NK-92 (cell line): ENCODE data around the gene OR6C76.
"Not testable (repeated sequence)": the region's sequence is repeated elsewhere in the genome, so short reads cannot be mapped to it uniquely, and the experiment has no call there.

Experiments
- DNase-seq: peaks from one replicate; lab custom pipeline; 2025; ENCODE audit not compliant: unreplicated experiment; lab: John Stamatoyannopoulos, UW

The OR6C76 gene

DNA sequence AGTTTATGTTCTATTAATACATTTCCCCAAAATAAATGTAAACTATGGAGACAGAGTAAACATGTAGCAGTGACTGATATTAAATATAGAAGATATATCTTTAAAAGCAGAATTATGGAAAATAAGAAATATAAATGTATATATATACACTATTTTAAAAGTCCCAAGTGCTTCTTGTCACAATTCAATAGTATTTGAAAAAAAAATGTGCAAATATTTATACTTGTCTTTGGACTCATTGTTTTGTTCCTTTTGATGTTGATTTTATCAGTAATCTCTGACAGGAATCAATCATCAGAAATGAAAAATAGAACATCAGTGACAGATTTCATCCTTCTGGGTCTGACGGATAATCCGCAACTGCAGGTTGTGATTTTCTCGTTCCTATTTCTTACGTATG is at the start of gene OR6C76:
TSS of gene OR6C76 (plus strand) at position 301 of the 400 bp plus-strand sequence. CDS start at position 301, 0 bp downstream.
- DNase-seq = no peak

DNA sequence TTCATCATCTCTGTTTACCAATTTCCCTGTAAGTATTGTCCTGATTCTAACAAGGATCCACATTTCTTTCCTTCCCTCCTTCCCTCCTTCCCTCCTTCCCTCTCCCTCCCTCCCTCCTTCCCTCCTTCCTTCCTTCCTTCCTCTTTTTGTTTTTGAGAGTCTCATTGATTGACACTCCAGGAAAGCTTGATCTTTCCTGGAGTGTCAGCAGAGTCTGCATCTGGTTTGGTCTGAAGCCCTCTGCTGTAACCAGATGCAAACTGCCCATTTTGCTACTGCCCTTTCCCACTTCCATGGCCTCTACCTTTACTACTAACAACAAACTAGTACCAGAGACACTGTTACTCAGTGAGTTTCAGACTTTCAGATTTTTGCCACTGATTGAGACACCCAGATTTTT is 40.2 kb upstream of the OR6C76 start:
- DNase-seq = no peak

DNA sequence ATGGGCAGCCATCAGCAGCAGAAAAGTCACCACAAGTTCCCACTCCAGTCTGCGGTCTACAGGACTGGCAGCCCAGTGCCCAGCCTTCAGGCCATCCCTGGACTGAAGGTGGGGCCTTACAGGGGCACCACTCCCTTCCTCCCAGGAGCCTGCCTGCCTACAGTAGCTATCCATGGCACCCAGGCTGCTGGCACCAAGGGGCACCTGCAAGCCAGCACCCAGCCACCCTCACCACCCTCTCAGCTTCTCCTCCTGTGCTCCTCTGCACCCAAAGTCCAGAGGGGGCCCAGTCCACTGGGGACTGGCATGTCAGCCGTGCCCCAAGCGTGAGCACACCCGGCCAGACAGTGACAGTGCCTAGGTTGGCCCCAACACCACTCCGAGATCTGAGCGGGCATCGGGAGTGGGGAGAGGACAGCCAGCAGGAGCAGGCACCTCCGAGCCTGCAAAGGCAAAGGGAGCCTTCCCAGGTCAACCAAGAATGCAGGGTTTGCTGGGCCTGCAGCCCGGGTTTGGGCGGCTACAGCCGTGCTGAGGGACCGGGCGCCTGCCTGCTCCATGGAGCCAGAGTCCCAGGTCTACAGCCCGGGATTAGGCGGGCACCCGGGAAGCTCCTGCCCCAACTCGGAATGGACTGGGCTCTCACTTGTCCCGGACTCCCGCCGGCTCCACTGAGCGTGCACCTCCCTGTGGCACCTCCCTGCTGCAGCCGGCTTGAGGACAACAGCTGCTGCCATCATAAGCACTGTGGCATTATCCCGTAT is 33.8 kb upstream of the OR6C76 start:
- no peak for DNase-seq

DNA sequence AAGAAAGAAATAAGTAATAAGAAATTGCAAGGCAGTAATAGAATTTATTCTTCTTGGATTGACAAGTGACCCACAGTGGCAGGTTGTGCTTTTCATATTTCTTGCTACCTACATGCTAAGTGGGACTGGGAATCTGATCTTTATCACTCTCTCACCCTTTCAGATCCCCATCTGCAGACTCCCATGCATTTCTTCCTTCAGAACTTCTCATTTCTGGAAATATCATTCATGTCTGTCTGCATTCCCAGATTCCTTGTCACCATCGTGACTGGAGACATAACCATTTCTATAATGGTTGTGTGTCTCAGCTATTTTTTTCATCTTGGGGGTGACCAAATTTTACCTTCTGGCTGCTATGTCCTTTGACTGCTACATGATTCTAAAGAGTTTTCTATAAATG is 29.7 kb upstream of the OR6C76 start:
- no peak for DNase-seq

DNA sequence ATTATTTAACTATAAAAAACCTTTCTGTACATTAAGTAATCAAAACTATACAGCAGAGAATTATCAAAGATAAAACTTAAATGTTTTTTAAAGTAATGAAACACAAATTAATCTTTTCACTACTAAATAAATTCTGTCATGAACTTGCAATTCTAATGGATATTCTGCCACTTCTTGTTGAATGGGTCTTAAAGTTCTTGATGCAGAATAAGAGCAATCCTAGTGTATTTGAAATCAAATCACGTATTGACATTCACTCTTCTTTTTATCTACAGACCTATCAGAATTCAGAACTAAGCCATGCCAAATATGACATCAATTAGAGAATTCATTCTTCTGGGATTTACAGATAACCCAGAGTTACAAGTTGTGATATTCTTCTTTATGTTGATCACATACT is 25.8 kb upstream of the OR6C76 start, which contains the start of gene OR6C65:
TSS of gene OR6C65 (plus strand) at position 301 of the 400 bp plus-strand sequence. CDS start at position 301, 0 bp downstream.
- DNase-seq = no peak

DNA sequence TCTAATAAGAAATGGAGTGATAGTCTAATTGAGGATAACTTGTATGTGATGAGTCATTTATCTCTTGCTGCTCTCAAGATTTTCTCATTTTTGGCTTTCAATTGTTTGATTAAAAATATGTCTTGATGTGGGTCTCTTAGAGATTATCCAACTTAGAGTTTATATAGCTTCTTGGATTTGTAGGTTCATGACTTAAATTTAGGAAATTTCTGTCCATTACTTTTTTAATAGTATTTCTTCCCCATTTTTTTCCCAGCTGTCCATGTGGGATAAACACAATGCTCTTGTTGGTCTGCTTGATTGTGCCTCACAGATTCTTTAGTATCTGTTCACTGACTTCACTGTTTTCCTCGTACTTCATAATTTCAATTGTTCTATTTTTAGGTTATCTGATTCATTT is 18.2 kb upstream of the OR6C76 start:
- DNase-seq = no peak

DNA sequence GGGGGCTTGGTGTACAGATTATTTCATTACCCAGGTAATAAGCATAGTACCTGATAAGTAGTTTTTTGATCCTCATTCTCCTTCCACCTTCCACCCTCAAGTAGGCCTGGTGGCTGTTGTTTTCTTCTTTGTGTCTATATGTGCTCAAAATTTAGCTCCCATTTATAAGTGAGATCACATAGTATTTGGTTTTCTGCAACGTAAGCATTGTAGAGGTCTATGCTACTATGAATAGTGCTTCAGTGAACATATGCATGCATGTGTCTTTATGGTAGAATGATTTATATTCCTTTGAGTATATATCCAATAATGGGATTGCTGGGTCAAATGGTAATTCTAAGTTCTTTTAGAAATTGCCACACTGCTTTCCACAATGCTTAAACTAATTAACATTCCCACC is 16.9 kb upstream of the OR6C76 start:
- not testable (repeated sequence) for DNase-seq

DNA sequence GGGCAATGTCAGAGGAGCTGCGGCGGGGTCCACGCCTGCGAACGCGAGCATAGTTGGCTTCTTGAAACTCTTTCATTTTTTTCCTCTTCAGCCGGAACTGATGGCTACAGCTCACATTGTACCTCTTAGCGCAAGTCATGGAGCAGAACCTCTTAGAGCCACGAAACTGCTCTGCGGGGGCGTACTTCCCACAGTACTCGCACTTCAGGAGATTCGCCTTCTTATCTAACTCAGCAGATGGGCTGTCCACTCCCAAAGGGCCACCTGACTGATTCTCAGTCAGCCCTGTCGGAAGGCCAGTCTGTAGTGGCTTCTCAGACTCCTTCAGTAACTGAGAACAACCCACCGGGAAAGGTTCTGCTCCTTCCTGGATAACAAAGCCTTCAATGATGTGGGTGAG is 13.9 kb upstream of the OR6C76 start:
- not testable (repeated sequence) for DNase-seq

DNA sequence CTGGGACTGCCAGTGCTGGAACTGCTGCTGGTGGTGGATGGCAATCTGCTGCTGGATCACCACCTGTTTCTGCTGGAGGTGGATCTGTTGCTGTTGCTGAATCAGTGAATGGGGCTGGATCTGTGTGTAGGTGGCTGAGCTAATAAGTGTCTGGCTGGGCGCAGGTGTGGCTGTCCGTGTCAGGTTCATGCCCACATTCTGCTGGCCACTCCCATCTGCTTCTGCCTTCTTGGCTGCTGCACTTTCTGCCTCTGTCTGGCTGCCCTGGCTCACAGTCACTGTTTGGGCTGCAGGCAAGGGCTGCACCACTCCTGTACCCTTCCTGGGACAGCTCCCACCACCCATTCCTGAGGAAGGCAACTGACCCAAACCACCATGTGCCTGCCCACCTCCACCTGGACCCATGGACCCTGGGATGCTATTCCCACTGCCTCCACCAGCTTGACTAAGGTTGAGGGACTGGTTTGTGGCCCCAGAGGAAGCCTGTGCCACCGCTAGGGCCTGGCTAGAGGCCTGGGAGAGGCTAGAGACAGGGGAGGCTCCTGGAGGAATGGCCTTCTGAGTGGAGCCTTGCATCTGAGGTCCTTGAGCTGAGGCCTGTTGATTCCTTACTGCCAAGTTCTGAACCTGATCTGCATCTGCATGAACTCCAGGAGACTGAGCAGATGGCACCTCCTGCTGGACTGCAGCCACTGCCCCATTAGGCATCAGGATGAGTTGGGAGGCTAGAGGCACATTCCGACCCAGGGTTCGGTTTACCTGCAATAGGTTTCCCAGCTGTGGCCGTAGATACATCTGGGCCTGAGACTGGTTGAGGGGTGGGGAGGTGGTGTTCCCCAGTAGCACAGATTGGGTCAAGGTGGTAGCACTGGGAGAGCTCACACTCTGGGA is 12.3 kb upstream of the OR6C76 start:
- DNase-seq = not testable (repeated sequence)

DNA sequence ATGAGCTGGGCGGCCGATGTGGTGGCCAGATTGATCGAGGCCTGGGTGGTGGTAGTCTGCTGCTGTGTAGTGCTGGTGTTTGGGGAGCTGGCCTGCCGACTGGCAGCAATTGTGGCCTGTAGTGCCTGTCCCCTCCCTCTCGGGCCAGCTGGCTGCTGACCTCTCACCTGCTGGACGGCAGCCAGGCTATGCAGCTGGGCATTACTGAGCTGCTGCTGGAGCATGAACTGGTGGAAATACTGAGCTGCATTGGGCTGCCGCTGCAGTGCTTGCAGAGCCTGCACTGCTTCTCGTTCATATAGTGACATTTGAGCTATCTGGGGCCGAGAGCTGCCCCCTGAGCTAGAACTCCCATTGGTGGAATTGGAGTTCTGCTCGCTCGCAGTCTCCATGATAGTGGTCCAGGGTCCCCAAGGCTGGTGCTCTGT is 11.6 kb upstream of the OR6C76 start:
- DNase-seq = not testable (repeated sequence)

DNA sequence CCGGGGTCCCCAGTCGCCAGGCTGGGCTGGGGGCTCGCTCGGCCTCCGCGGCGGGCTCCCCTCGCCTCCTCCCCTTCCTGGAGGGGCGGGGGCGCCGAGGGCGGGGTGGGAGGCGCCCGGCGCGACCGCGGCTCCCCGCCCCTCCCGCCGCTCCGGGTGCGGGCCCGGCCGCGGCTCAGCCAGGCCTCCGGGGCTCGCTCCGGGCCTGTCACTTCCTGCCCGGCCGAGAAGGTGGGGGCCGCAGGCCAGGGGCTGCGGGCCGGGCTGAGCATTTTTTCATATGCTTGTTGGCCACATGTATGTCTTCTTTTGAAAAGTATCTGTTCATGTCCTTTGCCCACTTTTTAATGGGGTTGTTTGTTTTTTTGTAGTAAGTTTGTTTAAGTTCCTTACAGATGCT is 11.2 kb upstream of the OR6C76 start:
- not testable (repeated sequence) for DNase-seq

DNA sequence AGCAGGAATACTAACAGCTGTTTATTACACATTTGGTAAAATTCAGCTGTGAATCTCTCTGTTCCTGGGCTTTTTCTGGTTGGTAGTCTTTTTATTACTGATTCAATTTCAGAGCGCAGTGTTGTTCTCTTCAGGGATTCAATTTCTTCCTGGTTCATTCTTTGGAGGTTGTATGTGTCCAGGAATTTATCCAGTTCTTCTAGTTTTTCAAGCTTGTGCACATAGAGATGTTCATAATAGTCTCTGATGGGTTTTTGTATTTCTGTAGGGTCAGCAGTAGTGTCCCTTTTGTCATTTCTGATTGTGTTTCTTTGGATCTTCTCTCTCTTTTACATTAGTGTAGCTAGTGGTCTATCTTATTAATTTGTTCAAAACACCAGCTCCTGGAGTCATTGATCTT is 9.1 kb upstream of the OR6C76 start:
- no peak for DNase-seq

DNA sequence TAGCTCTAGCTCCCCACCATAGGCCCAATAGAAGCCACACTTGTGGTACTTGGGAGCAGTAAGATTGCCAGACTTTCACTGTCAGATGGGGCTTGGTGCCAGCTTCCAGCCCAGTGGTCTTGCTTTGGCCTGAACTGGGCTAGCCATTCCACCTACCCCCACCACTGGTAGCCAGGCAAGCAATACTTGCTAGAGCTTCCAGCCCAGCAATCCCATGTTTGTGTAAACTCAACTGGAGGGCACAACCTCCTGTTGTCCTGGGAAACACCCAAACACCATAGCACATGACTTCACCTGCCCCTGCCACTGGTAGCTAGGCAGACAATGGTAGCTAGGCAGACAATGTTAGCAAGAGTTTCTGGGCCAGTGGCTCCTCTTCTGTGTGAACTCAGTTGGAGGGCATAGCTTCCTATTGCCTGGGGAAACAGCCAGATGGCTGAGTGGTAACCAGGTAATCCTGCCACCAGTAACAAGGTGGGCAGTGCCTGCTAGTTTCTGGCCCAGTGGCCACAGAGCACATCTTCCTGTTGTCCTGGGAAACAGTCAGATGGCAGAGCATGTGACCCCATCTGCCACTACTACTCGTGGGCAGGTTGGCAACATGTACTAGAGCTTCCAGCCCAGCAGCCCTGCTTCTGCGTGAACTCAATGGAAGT is 5.6 kb upstream of the OR6C76 start:
- DNase-seq = no peak

DNA sequence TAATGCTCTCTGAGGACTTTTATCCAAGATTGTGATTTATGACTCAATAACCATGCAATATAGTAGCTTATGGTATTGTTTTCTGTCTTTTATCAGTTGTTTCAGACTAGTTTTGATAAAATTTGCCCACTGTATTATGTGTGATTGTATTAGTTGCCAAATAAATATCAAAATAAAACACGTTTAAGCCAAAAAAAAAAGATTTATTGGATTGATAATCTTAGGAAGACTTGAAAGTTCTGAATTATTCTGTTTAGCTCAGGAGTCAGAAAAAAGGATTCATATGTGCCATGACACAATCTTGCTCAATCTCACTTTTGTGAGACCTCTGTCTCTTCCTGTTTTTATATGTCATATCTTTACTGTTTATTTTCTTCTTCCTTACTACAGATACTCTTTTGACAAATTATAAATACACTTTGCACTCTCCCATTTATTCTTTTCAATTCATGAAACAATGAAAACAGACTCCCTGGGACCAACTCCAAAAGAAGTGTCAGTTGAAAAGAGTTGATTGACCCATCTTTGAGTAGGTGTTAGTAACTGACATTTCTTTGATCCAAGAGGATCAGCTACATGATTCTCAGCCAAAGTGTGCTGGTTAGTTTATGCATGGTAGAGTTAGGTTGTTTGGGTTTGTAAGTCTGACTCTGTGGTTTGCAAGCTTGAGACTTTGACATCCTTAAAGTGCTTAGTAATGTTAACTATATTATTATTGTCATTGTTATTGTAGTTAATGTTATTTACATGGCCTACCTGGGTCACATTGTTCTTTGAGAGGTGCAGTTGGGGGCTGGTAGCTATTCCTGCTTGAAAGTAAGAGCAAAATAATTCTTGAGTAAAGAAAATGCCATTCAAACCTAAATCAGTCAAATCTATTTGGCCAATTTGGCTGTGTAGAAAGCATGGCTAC is 2.5 kb downstream of the OR6C76 start:
- DNase-seq = no peak

DNA sequence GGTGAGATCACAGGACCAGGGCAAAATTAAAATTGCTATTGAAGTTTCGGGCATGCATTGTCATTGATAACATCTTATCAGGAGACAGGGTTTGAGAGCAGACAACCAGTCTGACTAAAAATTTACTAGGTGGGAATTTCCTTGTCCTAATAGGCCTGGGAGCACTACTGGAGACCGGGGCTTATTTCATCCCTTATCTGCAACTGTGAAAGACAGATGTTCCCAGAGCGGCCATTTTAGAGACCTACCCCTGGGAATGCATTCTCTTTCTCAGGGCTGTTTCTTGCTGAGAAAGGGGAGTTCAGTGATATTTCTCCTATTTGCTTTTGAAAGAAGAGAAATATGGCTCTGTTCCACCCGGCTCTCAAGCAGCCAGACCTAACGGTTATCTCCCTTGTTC is 15.2 kb downstream of the OR6C76 start:
- DNase-seq = not testable (repeated sequence)

DNA sequence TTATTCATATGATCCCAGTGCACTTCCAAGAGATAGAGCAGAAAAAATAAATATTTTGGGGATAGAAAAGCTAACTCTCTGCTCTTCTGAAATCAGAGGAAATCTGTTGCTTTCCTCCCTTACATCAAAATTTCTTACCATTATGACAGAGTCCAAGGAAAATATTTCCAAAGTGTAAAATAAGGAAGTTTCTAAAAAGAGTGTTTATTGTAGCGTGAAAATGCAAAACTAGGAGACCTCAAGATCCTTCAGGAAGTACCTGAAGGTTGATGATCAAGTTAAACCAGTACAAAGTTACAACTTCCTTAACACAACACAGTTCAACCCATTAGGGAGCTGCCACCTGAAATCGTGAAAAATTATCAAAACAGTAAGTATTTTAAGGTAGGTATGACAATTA is 17.7 kb downstream of the OR6C76 start, which contains the start of gene OR6C2:
TSS of gene OR6C2 (plus strand) at position 301 of the 400 bp plus-strand sequence. CDS start 8,138 bp downstream, outside the sequence.
- DNase-seq = no peak

DNA sequence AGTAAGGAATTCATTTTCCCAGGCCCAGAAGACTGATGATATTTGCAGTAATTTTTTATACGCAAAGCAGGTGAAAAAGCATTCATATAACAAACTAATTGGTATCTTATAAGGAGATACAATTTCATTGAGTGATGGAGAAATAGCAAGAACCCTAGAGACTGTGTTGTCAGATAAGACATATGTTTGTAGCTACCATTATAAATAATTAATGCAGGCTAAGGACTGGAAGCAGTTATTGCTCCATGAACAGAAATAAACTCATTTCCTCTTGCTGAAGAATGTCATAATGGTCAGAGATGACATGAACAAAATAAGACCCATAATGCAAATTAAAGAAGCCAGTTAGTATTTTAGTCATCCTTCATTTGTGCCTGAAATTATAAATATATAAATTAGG is 19.3 kb downstream of the OR6C76 start:
- DNase-seq = no peak

DNA sequence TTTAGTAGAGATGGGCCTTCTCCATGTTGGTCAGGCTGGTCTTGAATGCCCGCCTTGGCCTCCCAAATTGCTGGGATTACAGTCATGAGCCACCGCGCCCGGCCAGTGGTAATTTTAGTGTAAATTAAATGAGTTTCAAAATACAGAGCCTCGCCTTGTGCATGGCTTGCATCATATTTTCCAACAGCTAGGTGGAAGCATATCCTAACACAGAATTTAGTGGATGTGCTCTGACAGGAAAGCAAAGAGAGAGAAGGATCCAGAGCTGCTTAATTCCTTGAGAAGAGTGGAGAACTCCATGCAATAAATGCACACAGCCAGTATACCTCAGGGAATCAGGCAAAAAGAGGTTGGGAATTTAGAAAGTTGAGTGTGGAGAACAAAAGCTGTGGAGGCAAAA is 20.3 kb downstream of the OR6C76 start:
- DNase-seq = no peak

DNA sequence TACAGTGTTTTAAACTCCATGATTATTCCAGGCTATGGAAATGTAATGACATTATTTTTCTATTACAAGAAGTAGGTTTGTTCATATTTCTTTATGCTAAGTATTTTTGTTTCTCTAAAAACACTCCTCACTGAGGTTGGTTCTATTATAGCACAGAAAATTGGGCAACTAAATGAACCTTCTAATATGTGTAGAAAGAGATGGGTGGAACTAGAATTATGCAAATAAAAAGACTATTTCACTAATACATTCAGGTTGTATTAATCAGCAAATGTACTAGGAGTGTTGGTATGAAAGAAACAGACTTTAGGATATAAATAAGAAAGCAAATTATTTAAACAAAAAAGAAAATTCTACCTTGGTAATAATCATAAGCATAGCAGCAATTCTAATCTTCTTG is 22.8 kb downstream of the OR6C76 start:
- DNase-seq = no peak

DNA sequence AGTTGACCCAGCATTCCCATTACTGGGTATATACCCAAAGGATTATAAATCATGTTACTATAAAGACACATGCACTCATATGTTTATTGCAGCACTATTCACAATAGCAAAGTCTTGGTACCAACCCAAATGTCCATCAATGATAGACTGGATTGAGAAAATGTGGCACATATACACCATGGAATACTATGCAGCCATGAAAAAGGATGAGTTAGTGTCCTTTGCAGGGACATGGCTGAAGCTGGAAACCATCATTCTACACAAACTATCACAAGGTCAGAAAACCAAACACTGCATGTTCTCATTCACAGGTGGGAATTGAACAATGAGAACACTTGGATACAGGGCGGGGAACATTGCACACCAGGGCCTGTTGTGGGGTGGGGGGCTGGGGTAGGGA is 38.9 kb downstream of the OR6C76 start:
- DNase-seq = not testable (repeated sequence)
